ENCODE results near the gene HSF2.

DNA sequence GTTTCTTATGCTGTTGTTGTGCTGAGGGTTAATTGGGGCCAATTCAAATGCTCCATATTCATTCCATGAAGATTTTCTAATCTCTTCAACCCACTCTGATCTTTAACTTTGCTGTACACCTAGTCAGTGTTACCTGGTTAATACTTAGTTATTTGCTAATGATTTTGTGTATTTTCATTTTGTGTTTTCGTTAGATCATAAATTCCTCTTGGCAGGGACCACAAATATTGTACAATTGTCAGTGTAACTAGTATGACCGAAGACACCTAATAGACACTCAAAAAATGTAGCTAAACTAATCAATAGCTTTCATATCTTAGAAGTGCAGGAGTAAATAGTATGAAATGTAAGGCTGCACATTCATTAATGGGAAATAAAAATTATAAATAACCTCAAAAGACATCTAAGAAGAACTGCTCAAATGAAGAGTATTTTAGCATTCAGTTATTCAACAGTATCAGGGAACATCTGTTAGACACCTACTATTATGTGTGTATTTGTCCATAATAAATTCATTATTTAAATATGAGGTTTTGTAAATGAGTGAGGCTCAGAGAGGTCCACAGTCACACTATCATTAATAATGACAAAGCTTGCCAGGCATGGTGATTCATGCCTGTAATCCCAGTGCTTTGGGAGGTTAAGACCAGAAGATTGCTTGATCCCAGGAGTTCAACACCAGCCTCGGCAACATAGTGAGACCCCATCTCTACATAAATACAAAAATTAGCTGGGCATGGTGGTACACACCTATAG, 13.4 kb upstream of the HSF2 start:
- TF ChIP-seq, protein P1, sequence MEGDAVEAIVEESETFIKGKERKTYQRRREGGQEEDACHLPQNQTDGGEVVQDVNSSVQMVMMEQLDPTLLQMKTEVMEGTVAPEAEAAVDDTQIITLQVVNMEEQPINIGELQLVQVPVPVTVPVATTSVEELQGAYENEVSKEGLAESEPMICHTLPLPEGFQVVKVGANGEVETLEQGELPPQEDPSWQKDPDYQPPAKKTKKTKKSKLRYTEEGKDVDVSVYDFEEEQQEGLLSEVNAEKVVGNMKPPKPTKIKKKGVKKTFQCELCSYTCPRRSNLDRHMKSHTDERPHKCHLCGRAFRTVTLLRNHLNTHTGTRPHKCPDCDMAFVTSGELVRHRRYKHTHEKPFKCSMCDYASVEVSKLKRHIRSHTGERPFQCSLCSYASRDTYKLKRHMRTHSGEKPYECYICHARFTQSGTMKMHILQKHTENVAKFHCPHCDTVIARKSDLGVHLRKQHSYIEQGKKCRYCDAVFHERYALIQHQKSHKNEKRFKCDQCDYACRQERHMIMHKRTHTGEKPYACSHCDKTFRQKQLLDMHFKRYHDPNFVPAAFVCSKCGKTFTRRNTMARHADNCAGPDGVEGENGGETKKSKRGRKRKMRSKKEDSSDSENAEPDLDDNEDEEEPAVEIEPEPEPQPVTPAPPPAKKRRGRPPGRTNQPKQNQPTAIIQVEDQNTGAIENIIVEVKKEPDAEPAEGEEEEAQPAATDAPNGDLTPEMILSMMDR (IDR thresholded peaks at IDR 0.05), result no peak
- no peak for TF ChIP-seq POLR2A (IDR thresholded peaks at IDR 0.05; ENCODE audit: low read depth)

All from esophagus muscularis mucosa (tissue), 3 donors.